NCI-H187 treated with DMSO at 0.1 percent for 48 hours (cell line): ENCODE data around the gene PAQR8.

Experiments
- DNase-seq: peaks from one replicate; lab custom pipeline; 2025; lab: John Stamatoyannopoulos, UW

PAQR8 gene

GRCh38 chr6:52347818-52348217 lies 14.1 kb upstream of the PAQR8 start:
- no peak for DNase-seq

GRCh38 chr6:52351879-52352238 lies 10.1 kb upstream of the PAQR8 start:
- DNase-seq, result no peak

- DNase-seq, result no peak
These were observed 9.5 kb upstream of the PAQR8 start for GRCh38 chr6:52352239-52353018.

- DNase-seq, result no peak
These were observed 5.9 kb upstream of the PAQR8 start for GRCh38 chr6:52356017-52356416.

- no peak for DNase-seq
These were observed 2.5 kb upstream of the PAQR8 start for GRCh38 chr6:52359403-52359802.

- DNase-seq, result no peak
These were observed 1.9 kb upstream of the PAQR8 start for GRCh38 chr6:52360028-52360427.

GRCh38 chr6:52360601-52361413 lies 1.1 kb upstream of the PAQR8 start:
- no peak for DNase-seq

- DNase-seq, result no peak
These were observed 472 bp upstream of the PAQR8 start for GRCh38 chr6:52361414-52361944.

- DNase-seq, result no peak
These were observed 684 bp downstream of the PAQR8 start for GRCh38 chr6:52362443-52363227.

GRCh38 chr6:52363228-52363867 lies 1.4 kb downstream of the PAQR8 start:
- no peak for DNase-seq

GRCh38 chr6:52364480-52365166 lies 2.7 kb downstream of the PAQR8 start:
- DNase-seq, result no peak

GRCh38 chr6:52365317-52365716 lies 3.4 kb downstream of the PAQR8 start:
- DNase-seq, result no peak

GRCh38 chr6:52365866-52366540 lies 4.1 kb downstream of the PAQR8 start:
- no peak for DNase-seq

- DNase-seq, result no peak
These were observed 6.1 kb downstream of the PAQR8 start for GRCh38 chr6:52368002-52368401.

- DNase-seq, result no peak
These were observed 7.3 kb downstream of the PAQR8 start for GRCh38 chr6:52369234-52369633.

GRCh38 chr6:52371656-52372191 lies 9.8 kb downstream of the PAQR8 start:
- DNase-seq, result no peak

GRCh38 chr6:52373151-52373690 lies 11.3 kb downstream of the PAQR8 start:
- DNase-seq, result no peak

GRCh38 chr6:52374247-52374646 lies 12.3 kb downstream of the PAQR8 start:
- no peak for DNase-seq

GRCh38 chr6:52375780-52376556 lies 14.0 kb downstream of the PAQR8 start:
- DNase-seq, result no peak
